MM.1S (cell line): Measurements from ENCODE around the gene ISL1.

ENCODE experiments used
- DNase-seq: peaks from one replicate; pipeline ENCODE4 v3.0.0-alpha.2; 2015
- H2AFZ ChIP-seq: fragments of 300-600 bp; sonication (generic); 2 replicates; pipeline ENCODE4 v1.6.0; 2016; ENCODE audit warnings: antibody characterized with exemption, low read length
- H3F3A ChIP-seq: fragments of 300-600 bp; sonication (generic); 2 replicates; pipeline ENCODE4 v1.6.1; 2016; ENCODE audit warnings: mild to moderate bottlenecking, antibody characterized with exemption, low read length, moderate library complexity, mixed read lengths; ENCODE audit not compliant: insufficient read depth
- H3K27ac ChIP-seq: fragments of 300-600 bp; sonication (generic); 2 replicates; pipeline ENCODE4 v1.5.1; 2016; ENCODE audit warnings: mild to moderate bottlenecking, low read length
- H3K27me3 ChIP-seq: fragments of 300-600 bp; sonication (generic); replicated peaks from 2 replicates; pipeline ENCODE4 v1.6.0; 2016; ENCODE audit warnings: low read length; ENCODE audit not compliant: insufficient read depth
- H3K36me3 ChIP-seq: fragments of 300-600 bp; sonication (generic); replicated peaks from 2 replicates; pipeline ENCODE4 v1.6.1; 2016; ENCODE audit warnings: mild to moderate bottlenecking, low read length, mixed read lengths; ENCODE audit not compliant: insufficient read depth
- H3K4me1 ChIP-seq: fragments of 300-600 bp; sonication (generic); 2 replicates; pipeline ENCODE4 v1.6.1; 2016; ENCODE audit warnings: low read length, mixed read lengths
- H3K4me2 ChIP-seq: fragments of 300-600 bp; sonication (generic); 2 replicates; pipeline ENCODE4 v1.6.0; 2016; ENCODE audit warnings: low read depth, low read length
- H3K4me3 ChIP-seq: fragments of 300-600 bp; sonication (generic); 2 replicates; pipeline ENCODE4 v1.5.1; 2016; ENCODE audit warnings: low read length, mixed read lengths
- H3K79me2 ChIP-seq: fragments of 300-600 bp; sonication (generic); 2 replicates; pipeline ENCODE4 v1.6.1; 2016; ENCODE audit warnings: mixed run types, low read length, mixed read lengths
- H3K9ac ChIP-seq: fragments of 300-600 bp; sonication (generic); 2 replicates; pipeline ENCODE4 v1.6.1; 2016; ENCODE audit warnings: low read length, mixed read lengths
- H3K9me2 ChIP-seq: fragments of 300-600 bp; sonication (generic); replicated peaks from 2 replicates; pipeline ENCODE4 v1.6.1; 2016; ENCODE audit warnings: mild to moderate bottlenecking, low read length, mixed read lengths; ENCODE audit not compliant: insufficient read depth
- H3K9me3 ChIP-seq: fragments of 300-600 bp; sonication (generic); replicated peaks from 2 replicates; pipeline ENCODE4 v1.6.1; 2016; ENCODE audit warnings: mild to moderate bottlenecking, low read length, mixed read lengths; ENCODE audit not compliant: insufficient read depth
- H4K20me1 ChIP-seq: fragments of 300-600 bp; sonication (generic); 2 replicates; pipeline ENCODE4 v1.6.1; 2016; ENCODE audit warnings: mild to moderate bottlenecking, low read length, moderate library complexity, mixed read lengths; ENCODE audit not compliant: insufficient read depth
- EZH2 ChIP-seq: fragments of 300-600 bp; sonication (generic); optimal IDR thresholded peaks from 2 replicates; pipeline ENCODE3; 2017; ENCODE audit warnings: low read depth, mild to moderate bottlenecking, antibody characterized with exemption, low read length, mixed read lengths
- EZH2phosphoT487 ChIP-seq: fragments of 300-600 bp; sonication (generic); IDR thresholded peaks from 2 replicates; pipeline ENCODE4 v1.6.1; 2018; ENCODE audit warnings: antibody characterized with exemption, low read length
- TF ChIP-seq, protein P1 (sequence below): fragments of 300-600 bp; sonication (generic); IDR thresholded peaks from 2 replicates; pipeline ENCODE4 v1.5.1; 2016; ENCODE audit warnings: antibody characterized with exemption, low read length, mixed read lengths

ISL1 gene

DNA sequence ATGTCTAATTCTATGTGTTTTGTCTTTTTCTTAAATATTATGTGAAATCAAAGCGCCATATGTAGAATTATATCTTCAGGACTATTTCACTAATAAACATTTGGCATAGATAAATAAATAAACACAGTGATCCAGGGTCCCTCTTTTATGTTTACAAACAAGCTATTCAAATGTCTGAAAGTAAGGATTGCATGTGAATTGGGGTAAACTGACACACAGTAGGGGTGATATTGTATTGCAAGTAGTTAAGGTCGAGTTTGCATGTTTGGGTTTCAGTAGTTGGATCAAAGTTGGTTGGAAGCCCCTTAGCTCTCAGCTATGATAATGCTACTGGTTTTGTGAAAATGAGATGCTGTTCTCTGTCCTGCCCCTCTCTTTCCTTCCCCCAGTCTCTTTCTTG lies 11.4 kb downstream of the ISL1 start:
- no peaks in the 10 kb centered on the region for H3F3A ChIP-seq
- no peaks in the 10 kb centered on the region for H3K9me3 ChIP-seq
- no peak overlapping the region for H3K4me2 ChIP-seq
- DNase-seq: no peak
- H4K20me1 ChIP-seq: no peaks in the 10 kb centered on the region
- TF ChIP-seq EZH2: no peak
- TF ChIP-seq EZH2phosphoT487: no peak
- TF ChIP-seq, protein P1, sequence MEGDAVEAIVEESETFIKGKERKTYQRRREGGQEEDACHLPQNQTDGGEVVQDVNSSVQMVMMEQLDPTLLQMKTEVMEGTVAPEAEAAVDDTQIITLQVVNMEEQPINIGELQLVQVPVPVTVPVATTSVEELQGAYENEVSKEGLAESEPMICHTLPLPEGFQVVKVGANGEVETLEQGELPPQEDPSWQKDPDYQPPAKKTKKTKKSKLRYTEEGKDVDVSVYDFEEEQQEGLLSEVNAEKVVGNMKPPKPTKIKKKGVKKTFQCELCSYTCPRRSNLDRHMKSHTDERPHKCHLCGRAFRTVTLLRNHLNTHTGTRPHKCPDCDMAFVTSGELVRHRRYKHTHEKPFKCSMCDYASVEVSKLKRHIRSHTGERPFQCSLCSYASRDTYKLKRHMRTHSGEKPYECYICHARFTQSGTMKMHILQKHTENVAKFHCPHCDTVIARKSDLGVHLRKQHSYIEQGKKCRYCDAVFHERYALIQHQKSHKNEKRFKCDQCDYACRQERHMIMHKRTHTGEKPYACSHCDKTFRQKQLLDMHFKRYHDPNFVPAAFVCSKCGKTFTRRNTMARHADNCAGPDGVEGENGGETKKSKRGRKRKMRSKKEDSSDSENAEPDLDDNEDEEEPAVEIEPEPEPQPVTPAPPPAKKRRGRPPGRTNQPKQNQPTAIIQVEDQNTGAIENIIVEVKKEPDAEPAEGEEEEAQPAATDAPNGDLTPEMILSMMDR: no peak
- no peaks in the 10 kb centered on the region for H3K27me3 ChIP-seq
- H3K36me3 ChIP-seq: no peaks in the 10 kb centered on the region
- no peak overlapping the region for H2AFZ ChIP-seq
- H3K9me2 ChIP-seq: no peaks in the 10 kb centered on the region
- no peaks in the 10 kb centered on the region for H3K4me1 ChIP-seq
- H3K79me2 ChIP-seq: no peaks in the 10 kb centered on the region
- H3K9ac ChIP-seq: no peak overlapping the region
- H3K27ac ChIP-seq: no peak overlapping the region
- no peak overlapping the region for H3K4me3 ChIP-seq

DNA sequence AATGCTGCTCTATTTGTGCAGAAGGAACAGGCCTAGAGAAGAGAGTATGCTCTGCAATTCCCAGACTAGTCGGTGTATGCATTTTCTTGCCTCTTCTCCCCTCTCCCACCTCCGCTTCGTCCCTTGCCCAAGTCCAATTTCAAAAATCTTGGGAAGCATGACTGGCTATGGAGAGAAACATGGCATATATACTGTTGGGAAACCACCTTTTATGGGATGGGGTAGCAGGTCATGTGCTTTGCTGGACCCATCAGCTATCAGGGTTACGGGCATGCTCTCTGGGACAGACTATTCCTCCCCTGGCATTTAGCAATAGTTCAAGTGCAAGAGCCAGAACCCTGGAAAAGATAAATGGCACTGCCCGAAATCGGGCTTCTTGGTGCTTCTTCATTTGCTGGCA lies 12.0 kb downstream of the ISL1 start:
- Histone ChIP-seq H3K9ac (no peak overlapping the region), H4K20me1 (no peaks in the 10 kb centered on the region), H2AFZ (no peak overlapping the region), H3K79me2 (no peaks in the 10 kb centered on the region), H3K36me3 (no peaks in the 10 kb centered on the region), H3K9me2 (no peaks in the 10 kb centered on the region), H3K4me2 (no peak overlapping the region), H3K9me3 (no peaks in the 10 kb centered on the region), H3K27me3 (no peaks in the 10 kb centered on the region), H3F3A (no peaks in the 10 kb centered on the region), H3K4me1 (no peaks in the 10 kb centered on the region), H3K4me3 (no peak overlapping the region), H3K27ac (no peak overlapping the region)
- TF ChIP-seq, protein P1: no peak
- no peak for TF ChIP-seq EZH2
- TF ChIP-seq EZH2phosphoT487: no peak
- no peak for DNase-seq

DNA sequence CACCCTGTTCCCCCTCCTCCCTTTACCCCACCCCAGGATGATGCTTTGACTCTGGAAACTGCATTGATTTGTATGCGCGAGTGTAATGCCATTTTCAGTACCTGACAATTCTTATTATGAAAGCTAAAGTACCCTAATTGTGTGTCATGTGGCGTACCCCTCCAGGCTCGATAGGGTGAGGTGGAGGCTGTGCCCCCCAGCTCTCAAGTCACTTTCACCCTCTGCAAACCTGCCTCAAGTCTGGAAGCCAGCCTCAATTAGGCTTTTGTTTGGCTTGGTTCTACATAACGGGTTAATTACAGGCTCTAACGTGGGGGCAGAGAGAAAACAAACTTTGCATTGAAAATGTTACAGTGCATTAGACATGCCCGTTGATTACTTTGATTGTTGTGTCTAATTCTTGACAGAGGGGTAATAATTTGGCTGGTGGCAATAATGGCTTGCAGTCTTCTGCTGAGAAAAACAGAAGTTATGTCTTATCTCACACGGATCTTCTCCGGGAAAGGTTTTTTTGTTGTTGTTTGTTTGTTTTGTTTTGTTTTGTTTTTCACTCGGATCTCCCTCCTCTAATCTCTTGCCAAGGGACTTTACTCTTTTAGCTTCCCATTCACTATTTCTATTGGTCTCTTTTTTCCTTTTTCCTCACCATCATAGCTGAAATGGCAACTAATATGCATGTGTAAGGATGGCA lies 12.6 kb downstream of the ISL1 start:
- Histone ChIP-seq H3K4me3 (no peak overlapping the region), H3F3A (no peaks in the 10 kb centered on the region), H3K36me3 (no peaks in the 10 kb centered on the region), H3K4me1 (no peaks in the 10 kb centered on the region), H3K9me3 (no peaks in the 10 kb centered on the region), H2AFZ (no peak overlapping the region), H3K9me2 (no peaks in the 10 kb centered on the region), H3K79me2 (no peaks in the 10 kb centered on the region), H3K4me2 (no peak overlapping the region), H3K9ac (no peak overlapping the region), H3K27ac (no peak overlapping the region), H3K27me3 (no peaks in the 10 kb centered on the region), H4K20me1 (no peaks in the 10 kb centered on the region)
- no peak for DNase-seq
- TF ChIP-seq EZH2phosphoT487 (no peak), EZH2 (no peak)
- TF ChIP-seq, protein P1: no peak
